HepG2 (cell line): ENCODE results near the gene MARCHF9. TPM values are rescaled to one million over a fixed set of nuclear protein-coding genes. Genes with fewer than 3 reads are reported as not detected.

Experiments
- HNF1A ChIP-seq, 2 experiments: sonication (generic) in 1 of 2; formaldehyde crosslinking in 1 of 2; IDR thresholded peaks; 2 replicates each; pipeline versions ENCODE4 v1.4.0 to v1.6.1; 2016 to 2020; ENCODE audit warnings: borderline replicate concordance in 1 of 2, low read depth in 1 of 2, mild to moderate bottlenecking in 1 of 2, missing genetic modification reagents in 1 of 2
- UBTF ChIP-seq: sonication (generic); formaldehyde crosslinking; IDR thresholded peaks from 2 replicates; pipeline ENCODE4 v1.4.0; 2020; ENCODE audit warnings: mild to moderate bottlenecking, missing genetic modification reagents
- polyA plus RNA-seq, 8 experiments: library from polyadenylated mRNA; depleted of rRNA in 3 of 8; stranded (reverse) in 7 of 8; unstranded in 1 of 8; fragments of >200 nt; fragmentation: Illumina TruSeq in 4 of 8; extraction: Trizol in 4 of 8; gene quantifications; 2 replicates each; pipeline versions ENCODE4 v1.2.1 to v1.2.3, GENCODE V29; 2011 to 2016; ENCODE audit warnings: low read depth in 4 of 8, missing spikeins in 1 of 8, mixed read lengths in 1 of 8; ENCODE audit not compliant: insufficient read depth in 1 of 8
- total RNA-seq, 5 experiments: library from RNA; depleted of rRNA; stranded (reverse); fragments of >200 nt; fragmentation: Illumina TruSeq; extraction: Trizol; gene quantifications; 2 replicates each; pipeline ENCODE4 v1.2.3, GENCODE V29; 2016; ENCODE audit warnings: low read depth in 1 of 5
- TF ChIP-seq, protein P1 (sequence below): sonication (generic); formaldehyde crosslinking; IDR thresholded peaks from 2 replicates; pipeline ENCODE4 v1.5.1; 2020; ENCODE audit warnings: missing genetic modification reagents, mild to moderate bottlenecking, borderline replicate concordance

MARCHF9 gene
- total and polyA plus RNA-seq, 2 of the 13 experiments (the other 11 are each of a cell fraction or from before 2014, with no cell fraction given): 5.7 to 9.6 TPM

GRCh38 chr12:57765003-57765697, 10.2 kb downstream of the MARCHF9 start (continued):
- TF ChIP-seq, protein P1, sequence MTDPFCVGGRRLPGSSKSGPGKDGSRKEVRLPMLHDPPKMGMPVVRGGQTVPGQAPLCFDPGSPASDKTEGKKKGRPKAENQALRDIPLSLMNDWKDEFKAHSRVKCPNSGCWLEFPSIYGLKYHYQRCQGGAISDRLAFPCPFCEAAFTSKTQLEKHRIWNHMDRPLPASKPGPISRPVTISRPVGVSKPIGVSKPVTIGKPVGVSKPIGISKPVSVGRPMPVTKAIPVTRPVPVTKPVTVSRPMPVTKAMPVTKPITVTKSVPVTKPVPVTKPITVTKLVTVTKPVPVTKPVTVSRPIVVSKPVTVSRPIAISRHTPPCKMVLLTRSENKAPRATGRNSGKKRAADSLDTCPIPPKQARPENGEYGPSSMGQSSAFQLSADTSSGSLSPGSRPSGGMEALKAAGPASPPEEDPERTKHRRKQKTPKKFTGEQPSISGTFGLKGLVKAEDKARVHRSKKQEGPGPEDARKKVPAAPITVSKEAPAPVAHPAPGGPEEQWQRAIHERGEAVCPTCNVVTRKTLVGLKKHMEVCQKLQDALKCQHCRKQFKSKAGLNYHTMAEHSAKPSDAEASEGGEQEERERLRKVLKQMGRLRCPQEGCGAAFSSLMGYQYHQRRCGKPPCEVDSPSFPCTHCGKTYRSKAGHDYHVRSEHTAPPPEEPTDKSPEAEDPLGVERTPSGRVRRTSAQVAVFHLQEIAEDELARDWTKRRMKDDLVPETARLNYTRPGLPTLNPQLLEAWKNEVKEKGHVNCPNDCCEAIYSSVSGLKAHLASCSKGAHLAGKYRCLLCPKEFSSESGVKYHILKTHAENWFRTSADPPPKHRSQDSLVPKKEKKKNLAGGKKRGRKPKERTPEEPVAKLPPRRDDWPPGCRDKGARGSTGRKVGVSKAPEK (CRISPR knock-in tag): no peak
- peak; percentile 75 for TF ChIP-seq UBTF
- TF ChIP-seq HNF1A (IDR thresholded peaks at IDR 0.05; ENCODE audit: low read depth): no peak
- TF ChIP-seq HNF1A (CRISPR knock-in tag; IDR thresholded peaks at IDR 0.05; ENCODE audit: borderline replicate concordance): 0 out of 2 replicates have a peak, but pooled peaks have one; percentile 8
- TF ChIP-seq, all 625 proteins: peak for 122
